DMS 273 (cell line): ENCODE measurements around the gene LAMB4.

Experiments used
- DNase-seq: peaks from one replicate; lab custom pipeline; 2025; ENCODE audit not compliant: unreplicated experiment; lab: John Stamatoyannopoulos, UW

Gene LAMB4

DNA sequence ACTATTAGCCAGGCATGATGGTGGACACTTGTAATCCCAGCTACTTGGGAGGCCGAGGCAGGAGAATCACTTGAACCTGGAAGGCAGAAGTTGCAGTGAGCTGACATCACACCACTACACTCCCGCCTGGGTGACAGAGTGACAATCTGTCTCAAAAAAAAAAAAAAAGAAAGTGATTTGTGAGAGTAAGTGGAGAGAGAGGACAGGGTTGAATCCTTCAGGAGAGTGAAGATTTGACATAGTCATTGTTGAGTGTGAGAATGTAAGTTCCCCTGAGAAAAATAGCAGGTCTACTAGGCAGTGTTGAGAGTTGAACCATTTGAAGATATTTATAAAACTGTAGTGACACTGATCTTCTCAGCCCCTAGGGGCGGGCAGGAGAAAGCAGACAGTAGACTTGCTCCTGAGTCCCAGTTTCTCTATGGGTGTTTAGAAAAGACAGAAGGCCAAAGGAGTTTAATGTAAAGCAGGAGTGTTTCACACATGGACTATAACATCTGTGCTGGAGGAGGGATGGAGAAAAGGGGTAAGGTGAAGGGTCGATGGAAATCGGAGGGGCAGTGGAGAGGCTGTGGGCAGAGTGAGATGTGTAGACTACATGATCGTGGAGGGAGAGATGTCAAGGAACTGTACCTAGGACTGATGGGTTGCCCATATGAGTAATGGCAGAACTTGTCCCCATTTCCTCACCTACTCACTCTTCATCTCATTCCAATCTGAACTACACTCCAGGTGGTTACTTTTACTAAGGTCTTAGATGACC lies 13.7 kb upstream of the LAMB4 start:
- no peak for DNase-seq

DNA sequence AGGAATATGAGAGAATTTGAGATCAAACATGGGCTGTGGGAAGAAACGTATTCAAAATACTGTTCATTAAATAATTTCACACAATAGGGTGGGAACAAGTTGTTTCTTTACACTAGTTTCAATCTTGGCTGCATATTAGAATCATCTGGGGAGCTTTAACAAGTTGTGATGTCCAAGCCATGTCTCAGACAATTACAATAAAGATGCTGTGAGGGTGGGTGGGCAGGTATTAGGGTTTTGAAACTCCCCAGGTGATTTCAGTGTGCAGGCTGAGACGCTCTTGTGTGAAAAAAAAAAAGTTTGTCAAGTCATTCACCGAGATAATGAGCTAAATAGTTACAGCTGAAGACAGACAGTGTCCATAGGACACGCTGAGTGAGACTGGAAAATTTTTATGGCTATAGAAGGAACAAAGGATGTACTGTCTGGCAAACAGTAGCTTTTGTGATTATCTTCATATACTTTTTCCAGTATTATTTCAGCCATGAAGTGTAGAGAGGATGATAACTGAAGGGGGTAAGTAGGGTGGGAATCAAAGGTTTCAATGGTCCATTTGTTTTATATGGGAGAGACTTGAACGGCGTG lies 12.6 kb upstream of the LAMB4 start:
- no peak for DNase-seq

DNA sequence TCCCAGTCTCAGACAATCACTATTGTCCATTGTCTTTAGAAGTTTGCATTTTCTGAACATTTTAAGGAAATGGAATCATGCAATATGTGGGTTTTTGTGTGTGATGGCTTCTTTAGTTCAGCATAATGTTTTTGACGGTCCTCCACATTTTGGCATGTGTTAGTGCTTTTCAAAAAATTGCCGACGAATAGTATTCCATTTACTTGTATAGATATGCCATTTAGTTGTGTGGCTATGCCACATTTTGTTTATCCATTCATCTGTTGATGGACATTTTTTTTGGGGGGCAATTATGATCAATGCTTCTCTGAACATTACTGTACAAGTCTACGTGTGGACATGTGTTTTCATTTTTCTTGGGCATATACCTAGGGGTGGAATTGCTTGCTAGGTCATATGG lies 12.0 kb upstream of the LAMB4 start:
- DNase-seq: no peak

DNA sequence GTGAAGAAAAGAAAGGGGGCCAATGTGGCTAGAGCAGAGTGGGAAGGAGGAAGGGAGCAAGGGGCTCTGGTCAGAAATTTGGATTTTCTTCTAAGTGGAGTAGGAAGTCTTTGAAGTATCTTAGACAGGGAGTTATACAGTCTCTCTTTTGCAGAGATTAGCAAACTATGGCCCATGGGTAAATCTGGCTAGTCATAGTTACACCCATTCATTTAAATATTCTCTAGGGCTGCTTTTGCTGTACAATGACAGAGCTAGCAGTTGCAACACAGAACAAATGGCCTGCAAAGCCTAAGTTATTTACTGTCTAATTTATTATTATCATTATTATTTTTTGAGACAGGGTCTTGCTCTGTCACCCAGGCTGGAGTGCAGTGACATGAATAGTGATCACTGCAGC lies 10.5 kb upstream of the LAMB4 start:
- no peak for DNase-seq

DNA sequence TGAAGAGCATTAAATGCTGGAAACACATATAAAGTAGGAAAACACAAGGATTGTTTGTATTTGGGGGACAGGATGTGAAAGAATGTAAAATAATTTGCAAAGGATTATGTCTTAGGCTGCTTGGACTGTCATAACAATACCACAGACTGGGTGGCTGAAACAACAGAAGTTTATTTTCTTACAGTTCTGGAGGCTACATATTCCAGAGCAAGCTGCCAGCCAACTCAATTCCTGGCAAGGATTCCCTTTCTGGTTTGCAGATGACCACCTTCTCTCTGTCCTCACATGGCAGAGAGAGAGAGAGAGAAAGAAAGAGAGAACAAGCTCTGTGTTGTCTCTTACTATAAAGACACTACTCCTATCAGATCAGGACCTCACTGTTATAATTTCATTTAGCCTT lies 8.8 kb upstream of the LAMB4 start:
- no peak for DNase-seq

DNA sequence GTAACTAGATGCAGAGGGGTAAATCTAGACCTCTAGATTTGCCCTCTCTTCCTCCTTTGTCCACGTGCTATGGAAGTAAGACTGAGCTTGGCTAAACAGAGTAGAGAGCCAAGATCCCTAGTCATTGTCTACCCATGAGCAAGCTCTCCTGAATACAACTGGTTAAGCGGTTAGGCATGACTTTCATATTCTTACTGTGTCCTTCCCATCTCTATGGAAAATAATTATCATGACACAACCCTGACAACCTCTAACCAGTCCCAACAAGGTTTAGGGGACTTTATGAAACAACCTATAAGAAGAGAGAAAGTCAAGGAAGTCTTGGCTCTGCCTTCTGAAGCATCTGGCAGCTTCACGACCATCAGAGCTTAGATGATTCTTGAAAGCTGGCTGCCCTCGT lies 7.8 kb upstream of the LAMB4 start:
- no peak for DNase-seq

DNA sequence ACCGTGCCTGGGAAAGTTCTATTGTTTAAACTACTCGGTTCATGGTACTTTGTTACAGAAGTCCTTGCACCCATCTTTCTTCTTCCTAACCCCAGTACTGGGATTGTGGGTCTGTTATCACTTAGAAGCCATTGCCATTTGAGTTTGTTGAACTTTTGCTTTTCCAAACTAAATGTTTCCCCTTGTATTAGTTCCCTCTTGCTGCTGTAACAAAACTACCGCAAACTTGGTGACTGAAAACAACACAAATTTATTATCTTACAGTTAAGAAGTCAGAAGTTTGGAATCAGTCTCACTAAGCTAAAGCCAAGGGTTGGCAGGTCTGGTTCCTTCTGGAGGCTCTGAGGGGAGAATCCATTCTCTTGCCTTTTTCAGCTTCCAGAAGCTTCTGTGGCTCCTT lies 6.9 kb upstream of the LAMB4 start:
- no peak for DNase-seq

DNA sequence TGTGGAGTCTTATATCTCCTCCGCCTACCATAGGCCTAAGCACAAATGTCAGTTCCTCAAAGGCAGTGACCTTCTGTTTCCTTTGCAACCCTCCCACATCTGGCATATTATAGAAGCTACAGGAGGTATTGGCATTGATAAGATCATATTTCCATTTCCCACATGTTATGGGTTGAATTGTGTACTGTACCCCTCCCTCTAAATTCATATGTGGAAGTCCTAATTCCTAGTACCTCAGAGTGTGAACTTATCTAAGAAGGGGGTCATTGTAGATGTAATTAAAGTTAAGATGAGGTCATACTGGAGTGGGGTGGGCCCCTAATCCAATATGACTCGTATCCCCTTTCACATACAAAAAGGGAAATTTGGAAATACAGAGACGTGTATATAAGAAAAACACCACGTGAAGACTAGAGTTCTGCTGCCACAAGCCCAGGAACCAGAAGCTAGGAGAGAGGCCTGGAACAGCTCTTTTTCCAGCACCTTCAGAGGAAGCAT lies 6.1 kb upstream of the LAMB4 start:
- peak; percentile 51 for DNase-seq

DNA sequence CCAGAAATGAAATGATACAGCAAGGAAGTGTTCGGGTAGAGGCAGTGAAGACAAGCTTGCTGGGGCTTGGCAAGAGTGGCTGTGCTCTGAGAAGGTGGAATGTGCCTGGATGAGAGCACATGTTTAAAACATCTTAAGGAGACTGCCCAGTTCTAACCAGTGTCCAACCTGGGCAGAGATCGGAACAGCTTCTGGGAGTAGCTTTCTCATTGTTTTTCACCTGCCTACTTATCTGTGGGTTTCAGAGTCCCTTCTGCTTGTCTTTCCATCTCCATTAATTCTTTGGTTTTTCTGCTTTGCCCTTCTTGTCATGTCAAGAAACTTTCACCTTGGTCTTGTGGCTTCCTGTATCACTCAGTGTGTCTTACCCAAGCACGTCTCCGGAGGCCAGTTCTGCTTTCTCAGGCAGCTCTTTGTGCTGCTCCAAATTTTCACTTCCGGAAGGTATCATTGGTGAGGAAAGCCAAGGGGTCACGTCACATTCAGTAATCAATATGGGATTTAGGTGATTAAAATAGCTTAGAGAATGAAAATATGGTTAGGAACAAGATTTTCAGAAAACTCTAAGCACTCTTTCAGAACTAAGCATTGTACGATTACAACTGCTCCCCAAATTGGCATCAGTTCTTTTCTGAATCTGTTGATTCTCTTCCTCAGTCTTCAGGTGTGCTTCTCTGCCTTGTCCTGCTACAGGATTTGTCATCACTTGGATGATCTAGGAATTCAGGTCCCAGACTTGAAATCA lies 5.5 kb upstream of the LAMB4 start:
- no peak for DNase-seq

DNA sequence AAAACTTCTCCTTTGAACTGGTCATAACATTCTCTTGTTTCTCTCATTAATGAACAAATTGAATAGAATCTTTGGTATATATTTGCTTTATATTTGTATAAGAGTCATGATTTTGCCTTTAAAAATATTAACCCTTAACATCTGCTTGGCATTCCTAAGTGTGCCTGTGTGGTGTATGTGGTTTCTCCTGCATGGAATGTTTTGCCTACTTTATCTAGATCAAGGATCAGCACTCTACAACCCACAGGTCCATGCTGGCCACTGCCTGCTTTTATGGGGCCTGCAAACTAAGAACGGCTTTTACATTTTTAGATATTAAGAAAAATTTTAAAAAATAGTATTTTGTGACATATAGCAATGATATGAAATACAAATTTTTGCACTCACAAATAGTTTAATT lies 4.3 kb upstream of the LAMB4 start:
- DNase-seq: no peak

DNA sequence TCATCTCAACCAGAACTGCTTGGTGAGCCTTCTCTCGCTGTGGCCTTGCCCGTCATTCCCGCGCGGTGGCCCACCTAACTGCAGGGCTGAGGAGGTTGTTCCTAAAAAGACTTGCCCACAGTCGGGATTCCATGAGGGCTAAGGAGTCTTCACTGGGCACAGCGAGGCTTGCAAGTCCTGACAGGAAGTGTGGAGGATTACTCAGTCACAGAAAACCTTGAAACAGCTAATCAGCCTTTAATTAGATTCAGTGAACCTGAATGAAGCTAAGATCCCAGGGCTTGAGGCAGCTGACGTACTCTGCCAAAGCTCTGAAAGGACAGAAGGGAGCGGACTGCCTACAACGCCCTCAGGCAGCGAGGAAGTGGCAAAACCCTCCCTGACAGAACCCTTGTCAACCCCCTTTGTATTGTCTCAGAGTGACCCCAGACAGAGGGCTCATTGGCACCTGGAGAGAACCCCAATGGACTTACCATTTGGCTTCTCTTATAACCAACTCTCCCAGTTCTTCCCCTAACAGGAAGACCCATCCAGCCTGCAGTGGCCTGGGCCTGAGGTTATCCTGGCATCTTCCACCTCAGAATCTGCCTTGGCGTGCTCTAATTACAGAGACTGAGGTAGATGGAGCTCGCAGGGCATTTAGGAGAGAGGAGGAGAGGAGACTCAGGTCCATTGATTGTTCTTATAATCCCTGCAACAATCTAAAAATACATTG lies 2.5 kb upstream of the LAMB4 start:
- DNase-seq: no peak

DNA sequence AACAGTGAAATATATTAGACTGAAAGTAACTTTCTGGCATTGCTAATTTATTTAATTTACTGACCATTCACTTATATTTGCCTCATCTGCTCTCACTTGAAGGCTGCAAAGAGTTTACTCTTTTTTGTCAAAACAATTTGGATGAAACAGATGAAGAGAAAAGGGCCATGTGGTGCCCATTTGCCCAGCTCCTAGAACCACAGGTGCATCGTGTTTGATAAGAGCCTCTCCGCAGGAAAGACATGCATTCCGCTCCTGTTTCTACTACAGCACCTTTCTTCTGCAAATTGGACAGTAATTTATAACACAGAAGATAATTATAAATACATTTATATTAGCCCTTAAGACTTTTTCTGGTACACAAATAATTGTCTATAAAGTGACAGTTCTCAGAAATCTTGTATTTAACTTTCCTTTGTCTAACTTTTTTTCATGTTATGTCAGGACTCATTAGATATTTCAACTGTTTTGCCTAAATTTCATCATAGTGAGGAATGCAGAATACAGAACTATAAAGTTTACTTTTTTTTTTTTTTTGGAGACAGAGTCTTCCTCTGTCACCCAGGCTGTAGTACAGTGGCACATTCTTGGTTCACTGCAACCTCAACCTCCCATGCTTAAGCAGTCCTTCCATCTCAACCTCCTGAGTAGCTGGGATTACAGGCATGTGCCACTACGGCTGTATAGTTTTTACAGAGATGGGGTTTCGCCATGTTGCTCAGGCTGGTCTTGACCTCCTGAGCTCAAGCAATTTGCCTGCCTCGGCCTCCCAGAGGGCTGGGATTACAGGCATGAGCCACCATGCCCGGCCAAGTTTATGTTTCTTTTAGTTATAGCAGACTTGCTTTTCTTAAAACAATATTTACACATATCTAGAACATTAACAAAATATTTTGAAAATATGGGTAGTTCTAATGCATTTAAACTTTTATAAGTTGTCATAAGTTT lies 869 bp downstream of the LAMB4 start:
- no peak for DNase-seq

DNA sequence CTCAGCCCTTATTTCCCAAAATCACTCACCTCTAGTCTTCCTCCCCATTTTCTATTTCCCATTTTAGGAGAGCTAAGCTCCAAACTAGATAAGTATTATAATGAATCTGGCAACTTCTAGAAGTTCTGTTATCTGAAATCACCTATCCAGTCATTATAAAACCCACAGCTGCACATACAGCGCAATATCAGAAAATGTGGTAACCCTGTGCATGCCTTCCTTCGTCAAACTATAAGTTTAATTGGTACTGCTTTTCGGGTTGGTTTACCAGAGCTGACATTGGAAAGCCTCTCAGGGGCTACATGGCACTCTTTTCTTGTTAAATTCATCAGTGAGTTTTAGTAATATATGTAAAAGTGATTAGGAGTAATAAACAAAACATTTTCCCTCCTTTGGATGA lies 1.6 kb downstream of the LAMB4 start:
- DNase-seq: no peak

DNA sequence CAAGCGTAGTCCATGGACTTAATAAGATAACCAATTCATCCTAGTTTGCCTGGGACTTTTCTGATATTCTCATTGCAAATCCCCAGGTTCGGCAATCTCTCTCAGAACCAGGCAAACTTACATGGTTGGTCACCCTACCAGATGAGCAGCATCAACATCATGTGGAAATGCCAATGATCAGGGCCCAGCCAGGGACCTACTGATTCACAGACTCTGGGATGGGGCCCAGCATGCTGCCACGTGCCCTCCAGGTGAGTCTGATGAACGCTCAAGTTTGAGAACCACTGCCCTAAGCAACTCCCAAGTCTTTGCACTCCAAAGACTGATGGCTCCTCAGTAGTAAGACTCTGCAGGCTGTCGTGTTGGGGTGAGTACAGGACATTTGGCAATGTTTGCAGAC lies 2.7 kb downstream of the LAMB4 start:
- no peak for DNase-seq

DNA sequence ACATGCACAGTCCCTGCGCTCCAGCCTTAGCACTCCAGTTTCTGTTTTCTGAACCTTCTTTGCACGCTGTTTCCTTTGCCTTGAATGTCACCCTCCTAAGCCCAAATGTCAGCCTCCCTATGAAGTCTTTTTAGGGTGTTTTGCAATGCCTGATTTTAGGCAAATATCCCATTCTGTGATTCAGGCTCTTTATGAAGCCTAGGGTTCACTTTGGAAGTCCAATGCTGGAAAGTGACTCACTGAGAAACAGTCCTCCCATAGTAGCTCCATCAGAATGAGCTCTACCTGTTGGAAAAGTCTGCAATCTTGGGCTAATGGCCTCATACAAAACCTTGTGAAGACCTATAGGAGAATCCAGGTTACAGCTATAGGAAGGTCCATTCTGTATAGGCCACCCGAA lies 5.3 kb downstream of the LAMB4 start:
- DNase-seq: no peak

DNA sequence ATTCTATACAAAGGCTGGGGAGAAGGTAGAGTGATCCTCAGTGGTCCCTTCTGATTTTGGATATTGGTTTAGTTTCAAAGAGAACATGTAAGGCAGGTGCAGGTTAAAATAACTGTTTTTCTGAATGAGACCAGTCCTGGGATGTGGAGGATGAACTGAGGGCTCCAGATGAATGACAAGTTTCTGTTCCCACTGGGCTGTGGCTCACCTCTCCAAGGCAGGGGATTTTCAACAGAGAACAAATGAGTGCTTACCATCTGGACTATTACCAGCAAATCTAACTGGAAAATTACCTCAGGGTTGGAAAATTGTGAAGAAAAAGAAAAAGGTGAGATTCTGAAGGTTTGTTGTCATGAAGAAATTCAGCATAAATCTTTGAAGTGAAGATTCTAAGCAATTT lies 8.0 kb downstream of the LAMB4 start:
- peak; percentile 40 for DNase-seq

DNA sequence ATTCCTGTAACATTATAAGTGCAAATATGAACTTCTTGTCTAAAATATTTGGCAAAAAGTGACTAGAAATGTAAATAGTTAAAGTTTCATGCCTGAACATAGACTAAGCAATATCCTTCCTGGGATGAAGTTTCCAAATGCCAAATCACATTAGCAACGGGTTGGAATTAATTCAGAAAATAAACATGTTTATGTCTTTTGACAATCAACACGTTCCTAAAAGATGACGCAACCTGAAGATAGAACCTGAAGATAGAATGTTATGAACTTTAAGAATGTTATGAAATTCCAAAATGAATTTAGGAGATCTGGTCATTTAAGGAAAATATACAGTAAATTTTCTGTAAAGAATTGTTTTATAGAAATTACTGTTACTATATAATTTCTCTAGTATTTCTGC lies 9.2 kb downstream of the LAMB4 start:
- DNase-seq: no peak

DNA sequence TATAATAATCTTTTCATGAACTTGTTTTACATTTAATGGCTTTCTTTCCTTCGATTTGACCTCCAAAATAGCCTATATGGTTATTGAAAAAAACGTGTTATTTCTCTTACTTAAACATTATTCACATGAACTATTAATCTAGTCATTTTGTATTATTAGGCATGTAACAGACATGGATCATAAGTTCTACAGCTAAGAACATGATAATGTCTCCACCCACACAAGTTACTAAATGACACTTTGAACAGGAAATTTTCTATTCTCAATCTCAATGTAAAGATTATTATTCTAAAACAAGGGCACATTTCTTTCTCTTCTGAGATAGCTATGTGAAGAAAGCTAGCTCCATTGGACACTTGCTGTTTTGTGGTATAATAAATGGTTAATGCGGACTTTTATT lies 10.0 kb downstream of the LAMB4 start:
- no peak for DNase-seq

DNA sequence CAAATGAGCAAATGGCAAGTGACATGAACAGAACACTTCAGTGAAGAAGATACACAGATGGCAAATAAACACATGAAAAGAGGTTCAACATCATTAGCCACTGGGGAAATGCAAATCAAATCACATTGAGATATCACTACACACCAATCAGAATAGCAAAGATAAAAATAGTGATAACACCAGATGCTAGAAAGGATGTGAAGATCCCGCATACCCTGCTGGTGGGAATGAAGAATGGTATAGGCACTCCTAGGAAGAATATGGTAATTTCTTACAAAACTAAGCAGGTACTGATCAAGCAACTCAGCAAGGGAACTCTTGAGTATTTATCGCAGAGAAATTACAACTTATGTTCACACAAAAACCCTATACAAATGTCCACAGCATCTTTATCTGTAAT lies 11.2 kb downstream of the LAMB4 start:
- DNase-seq: peak; percentile 71

DNA sequence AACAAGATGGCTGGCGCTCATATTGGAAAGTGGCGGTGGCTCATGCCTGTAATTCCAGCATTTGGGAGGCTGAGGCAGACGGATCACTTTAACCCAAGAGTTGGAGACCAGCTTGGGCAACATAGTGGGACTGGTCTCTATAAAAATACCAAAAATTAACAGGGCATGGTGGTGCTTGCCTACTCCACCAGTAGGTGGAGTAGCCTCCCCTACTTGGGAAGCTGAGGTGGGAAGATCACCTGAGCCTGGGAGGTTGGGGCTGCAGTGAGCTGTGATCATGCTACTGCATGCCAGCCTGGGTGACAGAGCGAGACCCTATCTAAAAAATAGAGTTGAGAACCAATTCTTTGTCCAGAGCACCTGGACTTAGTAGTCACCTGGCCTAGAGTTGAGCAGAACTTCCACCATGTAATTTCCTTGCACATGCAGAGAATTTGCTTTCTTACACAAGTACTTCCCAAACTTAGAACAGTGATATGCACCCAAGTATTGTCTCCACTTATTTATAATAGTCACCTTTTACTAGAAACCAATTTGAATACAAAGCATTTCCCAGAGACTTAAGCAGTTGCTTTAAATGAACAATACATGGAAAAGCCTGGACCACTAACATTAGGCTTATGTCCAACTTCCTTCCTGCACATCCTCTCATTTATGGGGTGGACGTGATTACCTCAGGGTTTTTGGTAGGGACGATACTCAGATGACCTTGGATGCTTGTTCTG lies 15.9 kb downstream of the LAMB4 start:
- DNase-seq: peak; percentile 78
